Epithelial cell of prostate (primary cell): ENCODE results near the gene SPATA12.

Source experiments
- DNase-seq: peaks from one replicate; pipeline ENCODE4 v3.0.0-alpha.2; 2011; ENCODE audit warnings: low read depth, low spot score
- H3K27ac ChIP-seq: fragments of 450-650 bp; 2 replicates; pipeline ENCODE4 v1.5.1; 2017; ENCODE audit warnings: mild to moderate bottlenecking

The SPATA12 gene

DNA sequence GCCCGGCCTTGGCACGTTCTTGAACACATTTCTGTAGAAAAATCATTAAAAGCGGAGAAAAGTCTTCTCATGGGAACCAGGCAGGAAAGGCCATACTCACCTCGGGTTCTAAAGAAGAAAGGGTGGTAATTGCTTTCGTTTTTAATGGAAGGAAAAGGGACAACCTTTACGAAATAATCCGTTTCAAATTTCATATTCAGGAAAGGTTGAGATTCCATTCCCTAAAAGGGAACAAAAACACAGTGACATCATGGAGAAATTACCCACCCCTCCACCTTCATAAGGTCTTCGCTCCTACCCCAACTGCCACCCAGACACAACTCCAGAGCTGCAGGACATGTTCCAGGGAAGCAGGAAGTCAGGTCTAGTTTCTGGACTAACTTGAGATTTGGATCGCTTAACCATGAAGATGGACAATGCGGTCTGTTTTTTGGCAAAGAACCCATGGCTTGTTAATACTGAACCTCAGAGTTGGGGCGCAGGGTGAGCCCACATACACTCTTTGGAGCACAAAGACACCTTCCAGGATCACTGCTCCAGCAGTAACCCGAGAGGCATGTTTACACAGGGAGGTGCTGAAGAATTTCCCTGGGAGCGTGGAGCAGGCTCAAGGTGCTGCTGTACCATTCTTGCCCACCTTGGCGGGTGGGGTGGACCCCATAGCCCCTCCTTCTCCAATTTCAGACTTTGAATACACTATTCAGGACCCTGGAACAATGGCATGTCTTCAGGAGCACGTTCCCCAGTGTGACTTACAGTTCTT, 49.2 kb downstream of the SPATA12 start:
- DNase-seq: no peak
- H3K27ac ChIP-seq: no peak overlapping the region

DNA sequence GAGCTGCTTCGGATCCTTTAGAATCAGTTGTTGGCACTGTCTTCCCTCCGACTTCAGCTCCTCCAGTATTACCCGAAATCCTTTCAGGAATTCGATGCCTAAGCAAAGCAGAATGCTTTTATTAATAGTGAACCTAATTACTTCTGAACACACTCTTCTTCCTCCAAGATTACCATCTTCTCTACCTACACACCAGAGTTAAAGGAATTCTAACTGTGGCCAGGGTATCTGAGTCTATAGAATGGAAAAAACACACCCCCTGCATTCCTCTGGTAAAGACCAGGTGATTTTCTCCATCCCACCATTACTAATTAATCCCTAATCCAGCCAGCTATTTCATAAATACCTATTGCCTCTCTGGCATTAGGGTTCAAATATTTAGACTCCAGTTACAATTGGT, 49.8 kb downstream of the SPATA12 start:
- H3K27ac ChIP-seq: no peak overlapping the region
- no peak for DNase-seq

DNA sequence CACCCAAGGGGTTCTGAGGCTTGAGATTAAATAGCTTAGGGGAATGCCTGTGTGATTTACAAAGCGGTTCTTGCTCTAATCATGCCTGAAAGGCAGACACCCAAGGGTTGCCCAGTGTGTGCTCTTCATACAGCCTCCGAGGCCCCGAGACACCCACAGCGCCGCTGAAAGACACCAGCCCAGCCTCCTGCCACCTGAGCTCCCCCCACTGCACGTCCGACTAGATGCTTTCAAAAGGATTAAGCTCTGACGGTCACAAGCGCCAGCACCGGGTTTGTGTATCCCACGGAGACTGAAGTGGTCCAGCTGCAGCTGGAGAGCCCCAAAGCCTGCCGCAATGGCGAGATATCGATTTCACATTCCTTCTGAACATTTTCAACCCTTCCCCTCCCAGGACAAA, 50.3 kb downstream of the SPATA12 start:
- DNase-seq: no peak
- no peak overlapping the region for H3K27ac ChIP-seq

DNA sequence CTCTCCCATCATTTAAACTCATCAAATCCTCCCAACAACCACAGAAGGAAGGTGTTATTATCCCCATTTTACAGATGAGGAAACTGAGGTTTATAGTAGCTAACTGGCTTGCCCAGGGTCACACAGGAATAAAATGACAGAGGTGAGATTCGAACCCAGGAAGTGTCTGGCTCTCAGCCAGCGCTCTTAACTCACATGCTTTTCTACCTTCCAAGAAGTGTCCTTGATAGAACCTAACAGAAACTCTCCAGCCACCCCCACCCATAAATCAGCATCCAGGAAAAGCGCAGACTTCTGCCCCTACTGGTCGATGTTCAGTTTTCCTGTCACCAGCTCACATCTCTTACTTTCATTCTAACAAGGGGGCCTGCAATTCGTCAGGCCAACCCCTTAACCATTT, 51.7 kb downstream of the SPATA12 start:
- no peak for DNase-seq

DNA sequence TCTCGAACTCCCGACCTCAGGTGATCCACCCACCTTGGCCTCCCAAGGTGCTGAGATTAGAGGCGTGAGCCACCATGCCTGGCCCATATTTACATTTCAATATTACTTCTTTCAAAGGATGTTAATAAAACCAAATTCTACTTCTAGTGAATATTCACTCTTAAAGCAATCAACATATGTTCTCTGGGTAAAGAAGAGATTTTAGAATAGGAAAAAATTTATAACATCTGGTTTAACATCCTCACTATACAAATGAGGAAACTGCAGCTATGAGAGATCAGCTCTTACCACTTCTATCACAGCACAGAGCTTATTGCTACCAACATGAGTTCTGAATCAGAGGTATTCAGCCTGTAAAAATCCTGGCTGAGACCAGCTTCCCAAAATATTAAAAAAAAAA, 56.0 kb downstream of the SPATA12 start:
- no peak for DNase-seq
- H3K27ac ChIP-seq: no peak overlapping the region

More for the DNA sequence above, 51.7 kb downstream of the SPATA12 start:
- H3K27ac ChIP-seq: no peak overlapping the region

DNA sequence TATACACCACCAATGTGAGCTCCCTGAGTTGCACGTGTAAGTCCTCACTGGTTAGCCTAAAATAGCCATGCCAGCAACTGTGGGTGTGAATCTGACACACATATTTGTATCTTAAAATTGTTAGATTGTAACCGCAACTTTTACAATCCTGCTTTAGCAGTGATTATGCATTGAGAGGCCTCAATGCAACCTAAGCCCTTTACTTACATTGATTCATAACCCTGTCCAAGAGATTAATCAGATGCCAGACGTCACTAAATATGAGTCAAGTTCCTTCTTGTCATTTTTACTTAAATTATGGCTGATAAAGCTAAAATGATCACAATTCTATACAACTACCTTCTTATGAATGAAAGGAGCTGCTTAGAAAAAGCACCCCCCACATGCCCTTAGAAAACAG, 57.8 kb downstream of the SPATA12 start:
- no peak for DNase-seq
- no peak overlapping the region for H3K27ac ChIP-seq

DNA sequence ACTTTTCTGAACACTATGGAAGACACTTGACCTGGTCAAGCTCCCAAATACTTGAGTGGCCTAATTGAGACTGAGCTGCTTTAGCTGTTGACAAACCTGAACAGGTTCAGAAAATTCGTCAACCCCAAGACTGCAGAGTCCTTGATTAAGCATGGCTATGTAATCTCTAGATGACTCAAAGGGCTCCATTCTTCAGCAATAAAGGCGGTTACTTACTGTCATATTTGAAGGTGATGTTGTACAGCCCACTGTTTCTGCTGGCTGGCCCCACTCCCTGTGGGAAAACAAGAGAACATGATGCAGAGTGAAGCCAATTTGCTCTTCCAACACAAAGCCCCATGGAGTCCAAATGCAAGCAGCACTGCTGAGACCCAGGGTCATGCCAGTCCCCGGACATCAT, 59.6 kb downstream of the SPATA12 start:
- H3K27ac ChIP-seq: no peak overlapping the region
- DNase-seq: no peak

DNA sequence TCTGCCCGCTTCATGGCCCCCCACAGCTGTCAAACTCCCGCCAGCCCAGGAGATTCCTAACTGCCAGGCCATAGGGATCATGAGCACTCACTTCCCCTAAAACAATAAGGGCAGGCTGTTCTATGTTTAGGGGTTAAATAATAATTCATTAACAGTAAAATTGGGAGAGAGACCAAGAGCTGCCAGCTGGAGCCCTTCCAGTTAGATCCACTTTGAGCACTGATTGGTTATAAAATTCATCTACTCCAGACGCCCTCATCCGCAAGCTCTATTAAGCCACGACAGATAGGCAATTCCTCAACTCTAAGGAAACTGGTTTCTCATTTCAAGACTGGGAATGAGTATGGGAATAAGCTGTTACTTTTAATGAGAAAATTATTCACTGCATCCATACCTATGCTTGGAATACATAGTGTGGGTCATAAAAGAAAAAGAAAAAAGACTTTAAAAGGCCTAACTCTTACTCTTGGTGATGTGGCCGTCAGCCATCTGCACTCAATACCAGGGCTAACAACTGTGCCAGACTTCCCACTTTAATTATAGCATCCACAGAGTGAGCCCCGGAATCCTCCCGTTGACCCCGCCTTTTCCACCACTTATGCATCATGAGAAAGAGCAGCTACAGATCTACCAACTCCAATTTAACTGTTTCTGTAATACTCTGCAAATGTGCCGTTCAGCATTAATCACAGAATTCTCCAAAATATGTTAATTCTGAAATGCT, 60.1 kb downstream of the SPATA12 start:
- no peak for DNase-seq
- H3K27ac ChIP-seq: no peak overlapping the region
